Neural cell (in vitro differentiated cells): Measurements from ENCODE around the gene BLM. TPM values are rescaled to one million over a fixed set of nuclear protein-coding genes. Genes with fewer than 3 reads are reported as not detected.

Experiments
- H2AFZ ChIP-seq: fragments of 200-600, 300-800 bp; sonication (generic), shearing (Covaris generic); 2 replicates; pipeline ENCODE4 v1.6.0; 2014; ENCODE audit warnings: low read depth, mild to moderate bottlenecking, antibody characterized with exemption, low read length, moderate library complexity
- H3F3A ChIP-seq: fragments of 200-600 bp; shearing (Covaris generic); 2 replicates; pipeline ENCODE4 v1.6.1; 2016; ENCODE audit warnings: mild to moderate bottlenecking, moderate library complexity, mixed read lengths, antibody characterized with exemption, low read length; ENCODE audit not compliant: insufficient read depth, poor library complexity, severe bottlenecking
- H3K27ac ChIP-seq: fragments of 200-600, 300-800 bp; sonication (generic), shearing (Covaris generic); 2 replicates; pipeline ENCODE4 v1.5.1; 2014; ENCODE audit warnings: mild to moderate bottlenecking, low read length, moderate library complexity
- H3K27me3 ChIP-seq: fragments of 300-800, 200-600 bp; sonication (generic), shearing (Covaris generic); 2 replicates; pipeline ENCODE4 v1.6.0; 2014; ENCODE audit warnings: mild to moderate bottlenecking, low read depth, low read length, moderate library complexity; ENCODE audit not compliant: insufficient read depth
- H3K36me3 ChIP-seq: fragments of 300-800, 200-600 bp; sonication (generic), shearing (Covaris generic); 2 replicates; pipeline ENCODE4 v1.5.1; 2014; ENCODE audit warnings: mild to moderate bottlenecking, antibody characterized with exemption, low read length, moderate library complexity; ENCODE audit not compliant: insufficient read depth
- H3K4me2 ChIP-seq: fragments of 300-800, 200-600 bp; sonication (generic), shearing (Covaris generic); 2 replicates; pipeline ENCODE4 v1.6.0; 2014; ENCODE audit warnings: mild to moderate bottlenecking, low read length
- H3K4me3 ChIP-seq: fragments of 300-800, 200-600 bp; sonication (generic), shearing (Covaris generic); 2 replicates; pipeline ENCODE4 v1.5.1; 2014; ENCODE audit warnings: mild to moderate bottlenecking, low read length, moderate library complexity
- H3K79me2 ChIP-seq: fragments of 200-600 bp; shearing (Covaris generic); replicated peaks from 2 replicates; pipeline ENCODE4 v1.6.0; 2014; ENCODE audit warnings: mild to moderate bottlenecking, low read length, moderate library complexity; ENCODE audit not compliant: insufficient read depth
- H3K9ac ChIP-seq: fragments of 300-800, 200-600 bp; sonication (generic), shearing (Covaris generic); 2 replicates; pipeline ENCODE4 v1.6.1; 2016; ENCODE audit warnings: mild to moderate bottlenecking, low read length, mixed read lengths
- H3K9me2 ChIP-seq: fragments of 200-600 bp; shearing (Covaris generic); 2 replicates; pipeline ENCODE4 v1.6.1; 2016; ENCODE audit warnings: mild to moderate bottlenecking, low read length, mixed read lengths; ENCODE audit not compliant: insufficient read depth
- H3K9me3 ChIP-seq: fragments of 200-600, 300-800 bp; sonication (generic), shearing (Covaris generic); 2 replicates; pipeline ENCODE4 v1.6.1; 2016; ENCODE audit warnings: mild to moderate bottlenecking, mixed run types, low read length, moderate library complexity, mixed read lengths
- H4K20me1 ChIP-seq: fragments of 200-600 bp; shearing (Covaris generic); 2 replicates; pipeline ENCODE4 v1.6.1; 2016; ENCODE audit warnings: mild to moderate bottlenecking, mixed run types; ENCODE audit not compliant: insufficient read depth
- CTCF ChIP-seq: fragments of 450-650 bp; IDR thresholded peaks from 2 replicates; pipeline ENCODE4 v1.5.1; 2014; ENCODE audit warnings: antibody characterized with exemption, mild to moderate bottlenecking, moderate library complexity; ENCODE audit not compliant: poor library complexity, severe bottlenecking
- EP300 ChIP-seq: fragments of 450-650 bp; conservative IDR thresholded peaks from 2 replicates; pipeline ENCODE4 v1.6.1; 2014; ENCODE audit warnings: antibody characterized with exemption, mild to moderate bottlenecking, moderate library complexity; ENCODE audit not compliant: poor library complexity, severe bottlenecking
- EZH2 ChIP-seq: fragments of 200-600, 300-800 bp; shearing (Covaris generic), sonication (generic); IDR thresholded peaks from 2 replicates; pipeline ENCODE4 v1.6.1; 2014; ENCODE audit warnings: antibody characterized with exemption, low read length, borderline replicate concordance, mild to moderate bottlenecking; ENCODE audit not compliant: insufficient read depth, poor library complexity, severe bottlenecking
- MXI1 ChIP-seq: fragments of 450-650 bp; conservative IDR thresholded peaks from 2 replicates; pipeline ENCODE4 v1.6.1; 2014; ENCODE audit warnings: antibody characterized with exemption, mild to moderate bottlenecking; ENCODE audit not compliant: poor library complexity, severe bottlenecking
- POLR2AphosphoS5 ChIP-seq: IDR thresholded peaks from 2 replicates; pipeline ENCODE4 v1.6.1; 2012
- RAD21 ChIP-seq: fragments of 450-650 bp; conservative IDR thresholded peaks from 2 replicates; pipeline ENCODE4 v1.6.1; 2014; ENCODE audit warnings: antibody characterized with exemption, mild to moderate bottlenecking, moderate library complexity
- REST ChIP-seq: IDR thresholded peaks from 2 replicates; pipeline ENCODE4 v1.6.1; 2012; ENCODE audit warnings: borderline replicate concordance
- SMC3 ChIP-seq: fragments of 450-650 bp; conservative IDR thresholded peaks from 2 replicates; pipeline ENCODE4 v1.6.1; 2014; ENCODE audit warnings: antibody characterized with exemption, mild to moderate bottlenecking, moderate library complexity; ENCODE audit not compliant: poor library complexity
- TAF1 ChIP-seq: IDR thresholded peaks from 2 replicates; pipeline ENCODE4 v1.6.1; 2012; ENCODE audit warnings: low read depth
- polyA plus RNA-seq: library from polyadenylated mRNA; depleted of rRNA; stranded (reverse); fragments of >200 nt; gene quantifications from 2 replicates; pipeline ENCODE4 v1.2.3, GENCODE V29; 2014

Gene BLM
- polyA plus RNA-seq, 1 donor from 2014 or later, result 4.5 TPM

GRCh38 chr15:90763366-90764099, 46.4 kb downstream of the BLM start:
- H2AFZ ChIP-seq, result no peak overlapping the region
- no peaks in the 10 kb centered on the region for H3K79me2 ChIP-seq
- TF ChIP-seq TAF1 (no peak), SMC3 (no peak), EZH2 (no peak), MXI1 (no peak), POLR2AphosphoS5 (no peak), CTCF (no peak), RAD21 (no peak), REST (no peak), EP300 (no peak)
- H3F3A ChIP-seq, result no peaks in the 10 kb centered on the region
- H3K9me3 ChIP-seq, result no peaks in the 10 kb centered on the region
- H3K9ac ChIP-seq, result no peak overlapping the region
- no peak overlapping the region for H3K27ac ChIP-seq
- no peaks in the 10 kb centered on the region for H3K27me3 ChIP-seq
- no peak overlapping the region for H3K4me3 ChIP-seq
- H3K9me2 ChIP-seq, result no peaks in the 10 kb centered on the region
- H3K36me3 ChIP-seq, result no peaks in the 10 kb centered on the region
- no peak overlapping the region for H3K4me2 ChIP-seq
- no peaks in the 10 kb centered on the region for H4K20me1 ChIP-seq

- Histone ChIP-seq H3K9ac (no peak overlapping the region), H3K9me2 (no peaks in the 10 kb centered on the region), H3K36me3 (no peaks in the 10 kb centered on the region), H3K79me2 (no peaks in the 10 kb centered on the region), H4K20me1 (no peaks in the 10 kb centered on the region), H3K4me3 (no peak overlapping the region), H3K9me3 (no peaks in the 10 kb centered on the region), H3K27ac (no peak overlapping the region), H3K4me2 (no peak overlapping the region), H2AFZ (no peak overlapping the region), H3F3A (no peaks in the 10 kb centered on the region), H3K27me3 (no peaks in the 10 kb centered on the region)
- TF ChIP-seq MXI1 (no peak), RAD21 (no peak), EZH2 (no peak), SMC3 (no peak), REST (no peak), CTCF (no peak), TAF1 (no peak), EP300 (no peak), POLR2AphosphoS5 (no peak)
Observed at GRCh38 chr15:90765531-90765930, 48.4 kb downstream of the BLM start.
